Activated naive CD8-positive, alpha-beta T cell treated with anti-CD3 and anti-CD28 coated beads, Interleukin-2, amount 10 ng/mL, durations not matched to agents 7 days and 5 days (primary cell): ENCODE results near the gene CREB5. TPM values are rescaled to one million over a fixed set of nuclear protein-coding genes. Genes with fewer than 3 reads are reported as not detected.

Experiments
- ATAC-seq: fragments of 150-1000 bp; cut with Tn5 transposase; one replicate; pipeline ENCODE4 v1.10.0; 2021; ENCODE audit warnings: low read depth, moderate library complexity
- POLR2A ChIA-PET: fragments of 350-600 bp; sonication (Branson Sonifier 250); formaldehyde crosslinking; loops from one replicate; lab custom pipeline; 2021; ENCODE audit warnings: antibody characterized with exemption; lab: Charles Lee
- DNase-seq: peaks from one replicate; pipeline ENCODE4 v3.0.0; 2021
- H3K27ac Mint-ChIP-seq: one replicate; pipeline ENCODE4 v1.8.0; 2022; ENCODE audit warnings: mild to moderate bottlenecking, mixed read lengths
- H3K27me3 Mint-ChIP-seq: one replicate; pipeline ENCODE4 v1.8.0; 2022; ENCODE audit warnings: mild to moderate bottlenecking, moderate library complexity, mixed read lengths
- H3K36me3 Mint-ChIP-seq: one replicate; pipeline ENCODE4 v1.8.0; 2021; ENCODE audit warnings: mild to moderate bottlenecking, mixed read lengths
- H3K4me1 Mint-ChIP-seq: one replicate; pipeline ENCODE4 v1.8.0; 2021; ENCODE audit warnings: mixed read lengths
- H3K4me3 Mint-ChIP-seq: one replicate; pipeline ENCODE4 v1.8.0; 2022; ENCODE audit warnings: mild to moderate bottlenecking, moderate library complexity, mixed read lengths
- H3K9me3 Mint-ChIP-seq: one replicate; pipeline ENCODE4 v1.8.0; 2021; ENCODE audit warnings: mixed read lengths
- total RNA-seq, 2 experiments: library from RNA; stranded (reverse); gene quantifications; one replicate each; pipeline ENCODE4 v1.2.3, GENCODE V29; 2021

CREB5 gene
- total RNA-seq, 2 experiments from 2014 or later, result not detected

- H3K27ac Mint-ChIP-seq, result no peak overlapping the region
- peaks cover 4% of the 10 kb centered on the region for H3K4me1 Mint-ChIP-seq
- peaks cover 2% of the 10 kb centered on the region for H3K36me3 Mint-ChIP-seq
- DNase-seq, result no peak
- no peak for ATAC-seq
- H3K9me3 Mint-ChIP-seq, result peaks cover 2% of the 10 kb centered on the region
- H3K4me3 Mint-ChIP-seq, result no peak overlapping the region
- peaks cover 16% of the 10 kb centered on the region for H3K27me3 Mint-ChIP-seq
- POLR2A ChIA-PET, result no interaction called here
These were observed 158.0 kb downstream of the CREB5 start for GRCh38 chr7:28570113-28570969.

- ATAC-seq (no peak), DNase-seq (no peak)
- peaks cover 2% of the 10 kb centered on the region for H3K36me3 Mint-ChIP-seq
- H3K27me3 Mint-ChIP-seq, result peaks cover 16% of the 10 kb centered on the region
- POLR2A ChIA-PET, result no interaction called here
- peaks cover 4% of the 10 kb centered on the region for H3K4me1 Mint-ChIP-seq
- H3K27ac Mint-ChIP-seq, result no peak overlapping the region
- H3K4me3 Mint-ChIP-seq, result no peak overlapping the region
- peaks cover 2% of the 10 kb centered on the region for H3K9me3 Mint-ChIP-seq
These were observed 158.6 kb downstream of the CREB5 start for GRCh38 chr7:28570970-28571288.

DNA sequence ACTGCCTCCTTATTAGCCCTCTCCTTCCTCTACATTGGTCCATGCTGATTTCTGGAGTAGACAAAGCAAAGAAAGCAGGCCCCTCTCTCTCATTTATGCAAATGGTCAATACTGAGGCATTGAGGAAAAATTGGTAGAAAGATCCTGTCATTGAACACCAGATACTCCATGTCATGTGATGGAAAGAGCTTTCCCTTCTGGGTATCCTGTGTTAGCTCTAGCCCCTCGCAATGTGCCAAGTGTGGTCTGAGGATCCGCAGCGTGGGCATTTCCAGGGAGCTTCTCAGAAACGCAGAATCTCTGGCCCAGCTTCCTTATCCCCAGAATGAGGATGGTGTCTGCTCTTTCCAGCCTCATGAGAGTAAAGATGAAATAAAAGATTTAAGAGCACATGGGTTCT, 159.1 kb downstream of the CREB5 start:
- Mint-ChIP-seq H3K4me3 (no peak overlapping the region), H3K27me3 (peaks cover 16% of the 10 kb centered on the region), H3K9me3 (peaks cover 2% of the 10 kb centered on the region), H3K27ac (no peak overlapping the region), H3K4me1 (peaks cover 4% of the 10 kb centered on the region), H3K36me3 (peaks cover 2% of the 10 kb centered on the region)
- ATAC-seq (no peak), DNase-seq (no peak)
- POLR2A ChIA-PET, result no interaction called here

GRCh38 chr7:28572321-28573058, 160.2 kb downstream of the CREB5 start:
- Mint-ChIP-seq H3K4me3 (no peak overlapping the region), H3K4me1 (peaks cover 4% of the 10 kb centered on the region), H3K36me3 (peaks cover 2% of the 10 kb centered on the region), H3K9me3 (peaks cover 2% of the 10 kb centered on the region), H3K27me3 (peaks cover 16% of the 10 kb centered on the region), H3K27ac (no peak overlapping the region)
- POLR2A ChIA-PET, result no interaction called here
- ATAC-seq (no peak), DNase-seq (no peak)

DNA sequence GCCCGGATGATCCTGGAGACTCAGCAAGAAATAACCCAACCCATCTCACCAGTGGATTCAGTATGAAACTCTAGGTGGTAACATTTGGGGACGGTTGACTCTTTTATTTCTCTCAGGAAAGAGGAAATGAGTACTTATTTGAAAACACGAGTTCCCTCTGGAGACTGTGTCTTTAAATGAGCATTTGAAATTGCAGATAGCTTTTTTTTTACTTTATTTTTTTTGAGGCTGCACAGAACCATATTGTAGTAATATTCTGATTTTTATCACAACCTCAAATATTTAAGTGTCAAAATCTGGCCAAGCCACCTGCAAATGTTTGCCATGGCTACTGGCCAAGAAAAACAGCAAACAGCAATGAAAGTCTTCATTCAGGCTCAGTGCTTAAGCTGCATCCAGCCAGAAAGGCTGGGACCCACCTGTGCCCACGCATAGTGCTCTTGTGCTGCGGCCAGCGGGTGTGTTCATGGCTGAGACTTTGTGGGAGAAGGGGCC, 160.8 kb downstream of the CREB5 start:
- peaks cover 2% of the 10 kb centered on the region for H3K36me3 Mint-ChIP-seq
- POLR2A ChIA-PET, result no interaction called here
- no peak overlapping the region for H3K4me3 Mint-ChIP-seq
- DNase-seq, result no peak
- peaks cover 8% of the 10 kb centered on the region for H3K4me1 Mint-ChIP-seq
- no peak overlapping the region for H3K27ac Mint-ChIP-seq
- H3K9me3 Mint-ChIP-seq, result peaks cover 2% of the 10 kb centered on the region
- no peak for ATAC-seq
- peaks cover 19% of the 10 kb centered on the region for H3K27me3 Mint-ChIP-seq

GRCh38 chr7:28573651-28574301, 161.5 kb downstream of the CREB5 start:
- H3K4me3 Mint-ChIP-seq, result no peak overlapping the region
- no peak for ATAC-seq
- H3K9me3 Mint-ChIP-seq, result peaks cover 2% of the 10 kb centered on the region
- no peak for DNase-seq
- POLR2A ChIA-PET, result no interaction called here
- peaks cover 2% of the 10 kb centered on the region for H3K36me3 Mint-ChIP-seq
- peaks cover 8% of the 10 kb centered on the region for H3K4me1 Mint-ChIP-seq
- H3K27me3 Mint-ChIP-seq, result peaks cover 16% of the 10 kb centered on the region
- no peak overlapping the region for H3K27ac Mint-ChIP-seq

GRCh38 chr7:28575241-28575643, 162.9 kb downstream of the CREB5 start:
- Mint-ChIP-seq H3K27ac (no peak overlapping the region), H3K27me3 (peaks cover 16% of the 10 kb centered on the region), H3K9me3 (peaks cover 6% of the 10 kb centered on the region), H3K4me1 (peaks cover 7% of the 10 kb centered on the region), H3K4me3 (no peak overlapping the region), H3K36me3 (peaks cover 2% of the 10 kb centered on the region)
- POLR2A ChIA-PET, result no interaction called here
- DNase-seq (no peak), ATAC-seq (no peak)

GRCh38 chr7:28576656-28577055, 164.3 kb downstream of the CREB5 start:
- H3K4me1 Mint-ChIP-seq, result peaks cover 17% of the 10 kb centered on the region
- no peak overlapping the region for H3K4me3 Mint-ChIP-seq
- H3K27ac Mint-ChIP-seq, result no peak overlapping the region
- POLR2A ChIA-PET, result interaction anchor here (0.8 kb wide), 1 partner anchor 14 kb away, joined by 3 read pairs; no protein-coding TSS in a partner anchor
- DNase-seq, result no peak
- H3K9me3 Mint-ChIP-seq, result peaks cover 4% of the 10 kb centered on the region
- peaks cover 2% of the 10 kb centered on the region for H3K36me3 Mint-ChIP-seq
- peaks cover 13% of the 10 kb centered on the region for H3K27me3 Mint-ChIP-seq
- ATAC-seq, result no peak

- POLR2A ChIA-PET, result no interaction called here
- Mint-ChIP-seq H3K9me3 (peaks cover 4% of the 10 kb centered on the region), H3K4me1 (peaks cover 35% of the 10 kb centered on the region), H3K27me3 (peaks cover 6% of the 10 kb centered on the region), H3K27ac (no peak overlapping the region), H3K4me3 (no peak overlapping the region), H3K36me3 (peaks cover 6% of the 10 kb centered on the region)
- DNase-seq, result no peak
- no peak for ATAC-seq
These were observed 167.3 kb downstream of the CREB5 start for GRCh38 chr7:28579571-28579970.

DNA sequence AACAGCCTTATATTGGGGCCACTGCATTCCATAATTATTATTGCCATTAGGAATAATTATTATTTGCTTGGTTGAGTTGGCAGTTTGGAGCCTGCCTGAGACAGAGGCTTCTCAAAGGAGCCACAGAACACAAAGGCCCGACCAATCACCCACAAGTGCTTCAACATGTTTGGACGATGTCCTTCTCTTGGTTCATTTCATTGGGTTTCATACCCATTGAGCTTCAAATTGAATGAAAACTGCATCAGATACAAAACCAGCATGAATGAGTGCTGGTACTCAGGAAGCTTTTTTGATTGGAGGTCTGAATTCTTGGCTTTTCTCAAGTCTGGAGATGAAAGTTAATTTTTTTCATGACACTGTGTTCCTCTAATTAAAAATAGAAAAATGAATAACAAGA, 168.3 kb downstream of the CREB5 start:
- no peak for ATAC-seq

GRCh38 chr7:28581351-28581750, 169.0 kb downstream of the CREB5 start:
- Mint-ChIP-seq H3K27ac (peak overlapping the region; percentile 84), H3K4me1 (peaks cover 39% of the 10 kb centered on the region), H3K9me3 (peaks cover 4% of the 10 kb centered on the region), H3K27me3 (peaks cover 6% of the 10 kb centered on the region), H3K4me3 (peak overlapping the region; percentile 57), H3K36me3 (peaks cover 6% of the 10 kb centered on the region)
- ATAC-seq (peak; percentile 95), DNase-seq (no peak)
- POLR2A ChIA-PET, result interaction anchor here (0.6 to 2.9 kb wide), 3 partner anchors 10 to 81 kb away, joined by 3 to 12 read pairs (median 4); no protein-coding TSS in a partner anchor

More for the DNA sequence above, 168.3 kb downstream of the CREB5 start:
- Mint-ChIP-seq H3K36me3 (peaks cover 6% of the 10 kb centered on the region), H3K4me1 (peaks cover 39% of the 10 kb centered on the region), H3K4me3 (peak overlapping the region; percentile 57), H3K9me3 (peaks cover 4% of the 10 kb centered on the region), H3K27me3 (peaks cover 6% of the 10 kb centered on the region), H3K27ac (peak overlapping the region; percentile 84)
- POLR2A ChIA-PET, result interaction anchor here (0.7 to 2.9 kb wide), 2 partner anchors 11 to 18 kb away, joined by 3 to 12 read pairs; no protein-coding TSS in a partner anchor
- DNase-seq, result no peak

- Mint-ChIP-seq H3K27me3 (peaks cover 6% of the 10 kb centered on the region), H3K4me3 (no peak overlapping the region), H3K36me3 (peaks cover 6% of the 10 kb centered on the region), H3K9me3 (peaks cover 4% of the 10 kb centered on the region), H3K4me1 (peaks cover 43% of the 10 kb centered on the region), H3K27ac (no peak overlapping the region)
- DNase-seq, result no peak
- ATAC-seq, result no peak
- POLR2A ChIA-PET, result interaction anchor here (2.9 kb wide), 1 partner anchor 9 kb away, joined by 12 read pairs; no protein-coding TSS in a partner anchor
These were observed 169.9 kb downstream of the CREB5 start for GRCh38 chr7:28582226-28582625.

DNA sequence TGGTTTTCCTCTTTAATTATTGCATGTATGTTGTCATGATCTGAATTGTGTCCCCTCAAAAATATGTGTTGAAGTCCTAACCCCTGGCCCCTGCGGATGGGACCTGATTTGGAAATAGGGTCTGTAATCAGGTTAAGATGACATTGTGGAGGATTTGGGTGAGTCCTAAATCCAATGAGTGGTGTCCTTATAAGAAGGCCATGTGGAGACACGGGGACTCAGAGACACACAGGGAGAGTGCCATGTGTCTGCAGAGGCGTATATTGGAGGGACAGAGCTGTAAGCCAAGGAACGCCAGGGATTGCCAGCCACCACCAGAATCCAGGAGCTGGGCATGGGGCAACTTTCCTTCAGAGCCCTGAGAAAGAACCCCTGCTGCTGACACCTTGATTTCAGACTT, 171.9 kb downstream of the CREB5 start:
- ATAC-seq (no peak), DNase-seq (no peak)
- peaks cover 4% of the 10 kb centered on the region for H3K9me3 Mint-ChIP-seq
- peaks cover 9% of the 10 kb centered on the region for H3K36me3 Mint-ChIP-seq
- H3K4me3 Mint-ChIP-seq, result no peak overlapping the region
- peaks cover 4% of the 10 kb centered on the region for H3K27me3 Mint-ChIP-seq
- peaks cover 47% of the 10 kb centered on the region for H3K4me1 Mint-ChIP-seq
- H3K27ac Mint-ChIP-seq, result peak overlapping the region; percentile 40
- POLR2A ChIA-PET, result no interaction called here
